ENCODE data around the gene MCF2L.

MCF2L gene

DNA sequence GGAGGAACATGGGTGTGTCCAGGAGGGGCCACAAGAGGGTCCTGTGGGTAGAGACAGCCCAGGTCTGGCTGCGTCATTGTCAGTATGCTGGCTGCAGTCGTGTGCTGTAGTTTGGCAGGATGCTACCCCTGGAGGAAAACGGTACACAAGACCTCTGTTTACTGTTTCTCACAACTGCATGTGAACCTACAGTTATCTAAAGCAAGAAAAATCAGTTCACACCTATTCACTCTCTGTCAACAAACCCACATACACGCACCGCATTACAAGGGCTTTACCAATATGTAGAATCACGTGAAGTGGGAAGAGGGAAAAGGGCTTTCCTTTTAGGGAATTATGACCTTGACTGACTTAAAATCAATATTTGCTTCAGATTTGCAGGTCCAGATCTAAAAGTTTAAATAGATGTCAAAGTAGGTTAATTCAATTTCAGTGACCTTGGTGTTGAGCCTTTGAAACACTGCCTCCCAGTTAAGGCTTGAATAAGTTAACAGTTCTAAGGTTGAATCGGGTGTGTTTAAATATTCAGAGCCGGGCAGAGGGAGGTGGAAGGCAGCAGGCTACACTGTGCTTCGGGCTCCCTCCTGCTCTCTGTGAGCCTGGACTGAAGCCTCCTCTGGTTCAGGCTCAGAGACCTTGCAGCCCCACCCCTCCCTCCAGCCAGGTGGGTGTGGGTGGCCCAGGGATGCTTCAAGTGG, 17.2 kb upstream of the MCF2L start:
- TF ChIP-seq, protein P1, sequence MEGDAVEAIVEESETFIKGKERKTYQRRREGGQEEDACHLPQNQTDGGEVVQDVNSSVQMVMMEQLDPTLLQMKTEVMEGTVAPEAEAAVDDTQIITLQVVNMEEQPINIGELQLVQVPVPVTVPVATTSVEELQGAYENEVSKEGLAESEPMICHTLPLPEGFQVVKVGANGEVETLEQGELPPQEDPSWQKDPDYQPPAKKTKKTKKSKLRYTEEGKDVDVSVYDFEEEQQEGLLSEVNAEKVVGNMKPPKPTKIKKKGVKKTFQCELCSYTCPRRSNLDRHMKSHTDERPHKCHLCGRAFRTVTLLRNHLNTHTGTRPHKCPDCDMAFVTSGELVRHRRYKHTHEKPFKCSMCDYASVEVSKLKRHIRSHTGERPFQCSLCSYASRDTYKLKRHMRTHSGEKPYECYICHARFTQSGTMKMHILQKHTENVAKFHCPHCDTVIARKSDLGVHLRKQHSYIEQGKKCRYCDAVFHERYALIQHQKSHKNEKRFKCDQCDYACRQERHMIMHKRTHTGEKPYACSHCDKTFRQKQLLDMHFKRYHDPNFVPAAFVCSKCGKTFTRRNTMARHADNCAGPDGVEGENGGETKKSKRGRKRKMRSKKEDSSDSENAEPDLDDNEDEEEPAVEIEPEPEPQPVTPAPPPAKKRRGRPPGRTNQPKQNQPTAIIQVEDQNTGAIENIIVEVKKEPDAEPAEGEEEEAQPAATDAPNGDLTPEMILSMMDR (IDR thresholded peaks at IDR 0.05; ENCODE audit: low read depth, low read length): no peak
- H3K4me3 ChIP-seq (ENCODE audit: low read depth, low read length): no peak overlapping the region

DNA sequence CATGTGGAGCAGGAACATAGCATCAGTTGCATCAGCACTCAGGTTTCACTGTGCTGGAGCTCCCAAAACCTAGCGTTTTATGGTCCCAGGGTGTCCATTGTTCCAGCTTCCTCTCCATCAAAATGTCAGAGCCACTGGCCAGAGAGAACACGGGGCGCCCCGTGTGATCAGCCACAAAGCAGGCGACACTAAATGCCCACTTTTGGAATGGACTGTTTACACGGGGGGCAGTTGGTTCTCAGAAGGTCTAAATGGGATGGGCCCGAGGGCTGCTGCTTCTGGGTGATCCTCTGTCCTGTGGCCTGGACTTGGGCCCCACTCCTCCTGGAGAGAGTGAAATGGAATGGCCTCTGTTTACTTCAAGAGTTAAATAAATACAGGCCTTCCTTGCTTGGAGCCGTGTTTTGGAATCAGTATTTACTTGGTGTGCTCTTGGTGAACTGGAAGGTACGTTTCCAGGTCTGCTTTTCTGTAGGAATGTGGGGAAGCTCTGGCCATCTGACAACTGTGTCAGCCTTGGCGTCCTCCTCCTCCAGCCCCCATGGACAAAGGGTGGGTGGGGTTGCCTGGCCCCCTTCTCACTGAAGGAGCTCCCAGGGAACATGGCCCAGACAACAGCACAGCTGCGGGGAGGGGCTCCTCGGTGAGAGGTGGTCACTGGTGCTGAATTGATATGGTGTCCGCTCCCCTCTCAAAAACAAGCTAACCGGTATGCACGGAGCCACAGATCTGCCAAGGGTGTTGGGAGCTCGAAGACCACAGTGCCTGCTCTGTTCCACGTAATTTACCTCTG, 16.1 kb upstream of the MCF2L start:
- TF ChIP-seq, protein P1 (IDR thresholded peaks at IDR 0.05; ENCODE audit: low read depth, low read length): no peak
- H3K4me3 ChIP-seq (ENCODE audit: low read depth, low read length): no peak overlapping the region

DNA sequence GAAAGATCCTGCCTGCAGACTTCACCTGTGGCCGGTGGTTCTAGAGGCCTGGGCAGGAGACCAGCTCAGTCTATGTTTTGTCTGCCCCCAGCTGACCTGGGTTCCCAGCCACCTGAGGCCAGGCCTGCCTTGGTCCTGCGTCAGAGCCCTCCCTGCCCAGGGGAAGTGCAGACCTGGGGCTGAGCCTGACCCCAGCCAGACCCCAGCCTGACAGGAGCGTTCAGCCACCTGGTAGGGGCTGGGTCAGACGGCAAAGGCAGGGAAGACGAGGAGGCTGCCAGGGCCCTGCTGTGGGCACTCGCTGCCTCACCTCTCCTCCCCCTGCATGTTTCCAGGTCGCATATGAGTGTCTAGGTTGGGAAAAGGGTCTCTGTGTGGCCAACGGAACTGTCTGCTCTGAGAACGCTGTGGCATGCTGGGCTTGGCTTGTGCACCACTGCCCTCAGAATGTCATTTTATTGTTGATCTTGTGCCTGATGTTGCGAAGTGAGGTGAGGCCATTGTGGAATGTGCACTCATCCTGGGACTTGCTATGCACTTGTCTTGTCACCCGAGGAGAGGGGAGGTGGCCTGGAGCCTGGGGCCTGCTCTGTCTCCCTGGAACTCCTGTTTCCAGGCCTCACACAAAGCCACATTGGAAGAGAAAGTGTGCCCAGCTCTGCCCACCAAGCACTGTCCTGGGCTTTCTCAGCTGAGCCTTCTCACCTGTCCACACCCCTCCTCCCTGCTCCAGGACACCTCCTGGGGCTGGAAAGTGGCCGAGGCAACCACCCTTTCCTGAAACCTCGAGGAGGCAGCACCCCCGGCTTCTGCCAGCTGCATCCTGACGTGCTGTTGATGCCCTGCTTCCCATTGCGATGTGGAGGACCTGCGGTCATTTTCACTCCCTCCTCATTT, 15.2 kb upstream of the MCF2L start:
- H3K4me3 ChIP-seq (ENCODE audit: low read depth, low read length): no peak overlapping the region
- TF ChIP-seq, protein P1 (IDR thresholded peaks at IDR 0.05; ENCODE audit: low read depth, low read length): no peak

DNA sequence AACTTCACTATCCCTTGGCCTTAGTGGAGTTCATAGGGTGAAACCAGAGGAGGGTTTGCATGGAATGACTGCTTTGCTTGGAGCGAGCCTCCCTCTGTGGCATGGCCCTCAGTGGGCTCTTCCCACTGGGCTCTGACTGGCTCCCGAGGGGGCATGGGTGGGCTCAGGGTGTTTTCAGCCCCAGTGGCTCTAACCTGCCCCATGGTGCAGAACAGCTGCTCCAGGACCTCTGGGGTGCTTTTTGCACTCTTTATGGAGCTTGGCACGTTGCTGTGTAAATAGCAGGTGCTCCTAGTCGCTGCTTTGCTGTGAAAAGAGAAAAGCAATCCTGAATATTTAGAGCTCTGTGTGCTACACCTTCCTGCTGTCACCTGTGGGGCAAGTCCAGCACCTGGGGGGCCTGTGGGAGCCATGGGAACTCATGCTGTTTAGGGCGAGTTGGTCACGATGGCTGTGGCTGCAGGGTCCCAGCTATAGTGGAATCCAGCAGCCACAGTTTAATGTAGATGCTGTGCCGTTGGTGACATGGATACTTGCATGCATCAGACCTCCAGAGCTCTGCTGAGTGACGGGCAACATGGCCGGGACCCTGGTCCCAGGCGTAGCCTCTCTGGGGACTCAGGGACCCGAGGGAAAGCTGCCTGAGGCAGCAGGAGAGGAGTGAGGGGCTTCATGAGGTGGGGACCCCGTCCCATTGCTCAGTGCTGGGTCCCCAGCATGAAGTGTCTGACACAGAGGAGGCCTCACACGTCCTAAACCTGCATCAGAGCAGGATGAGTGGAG, 14.3 kb upstream of the MCF2L start:
- TF ChIP-seq, protein P1 (IDR thresholded peaks at IDR 0.05; ENCODE audit: low read depth, low read length): no peak
- no peak overlapping the region for H3K4me3 ChIP-seq (ENCODE audit: low read depth, low read length)

DNA sequence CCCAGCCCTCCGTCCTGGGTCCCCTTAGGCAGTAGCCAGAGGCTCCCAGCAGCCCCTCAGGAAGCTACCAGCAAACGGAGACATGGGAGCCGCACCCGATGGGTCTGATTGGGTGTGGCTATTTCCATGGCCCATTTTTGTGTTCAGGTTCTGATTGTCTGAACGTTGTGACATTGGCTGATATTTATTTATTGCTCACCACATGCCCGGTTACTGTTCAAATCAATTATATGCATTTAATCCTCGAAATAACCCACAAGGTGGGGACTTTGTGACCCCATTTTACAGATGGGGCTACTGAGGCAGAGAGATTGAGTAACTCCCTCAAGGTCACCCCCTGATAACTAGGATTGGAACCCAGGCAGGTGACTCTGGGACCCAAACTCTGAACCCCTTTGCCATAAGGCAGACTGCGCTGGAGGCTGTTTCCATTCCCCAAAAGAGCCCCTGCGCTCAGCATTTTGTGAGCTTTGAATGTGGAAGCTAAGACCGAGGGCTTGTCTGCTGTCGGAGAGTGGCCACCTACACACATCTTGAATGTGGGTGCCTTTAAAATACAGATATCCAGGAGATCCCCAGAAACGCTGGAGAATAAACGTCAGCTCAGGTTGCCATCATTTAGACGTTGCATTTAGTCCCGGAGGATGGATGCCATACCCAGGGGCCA, 13.6 kb upstream of the MCF2L start:
- no peak overlapping the region for H3K4me3 ChIP-seq (ENCODE audit: low read depth, low read length)
- TF ChIP-seq, protein P1 (IDR thresholded peaks at IDR 0.05; ENCODE audit: low read depth, low read length): no peak

DNA sequence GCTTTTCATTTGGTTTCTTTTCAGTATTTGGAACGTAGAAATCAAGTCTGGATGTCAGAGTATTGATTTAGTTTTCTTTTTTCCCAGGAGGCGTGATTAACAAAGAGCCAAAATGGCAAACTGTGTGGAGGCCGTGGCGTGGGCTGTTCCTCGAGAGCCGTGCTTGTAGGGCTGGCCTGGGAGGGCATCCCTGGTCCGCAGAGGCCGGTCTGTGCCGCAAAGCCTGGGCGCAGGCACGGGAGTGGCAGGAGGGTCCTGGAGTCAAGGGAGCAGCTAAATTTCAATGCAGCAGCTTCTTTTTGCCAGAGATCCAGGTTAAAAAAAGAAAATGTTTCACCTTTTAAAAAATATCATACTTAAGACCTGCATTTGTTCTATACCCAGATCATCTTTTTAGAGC, 13.1 kb upstream of the MCF2L start:
- TF ChIP-seq, protein P1 (IDR thresholded peaks at IDR 0.05; ENCODE audit: low read depth, low read length): no peak
- H3K4me3 ChIP-seq (ENCODE audit: low read depth, low read length): no peak overlapping the region
